GM12878 (cell line): ENCODE data around the gene LIMS2. TPM values are rescaled to one million over a fixed set of nuclear protein-coding genes. Genes with fewer than 3 reads are reported as not detected.

Source experiments
- ATAC-seq: fragments of 200-7000 bp; cut with Tn5 transposase; 3 replicates; pipeline ENCODE4 v1.9.1; 2020; ENCODE audit warnings: mild to moderate bottlenecking, moderate library complexity
- BruUV-seq: library from RNA; stranded (reverse); fragments of 400-500 nt; replicated peaks from 2 replicates; lab custom pipeline; 2021; lab: Mats Ljungman, UMichigan
- CTCF ChIA-PET: fragments of 300-600 bp; sonication (Branson Sonifier 250); formaldehyde crosslinking; extraction: SDS; loops from one replicate; lab custom pipeline; 2021; ENCODE audit warnings: inconsistent platforms; lab: Yijun Ruan, JAX
- POLR2A ChIA-PET: fragments of 350-600 bp; formaldehyde crosslinking; extraction: SDS; loops from one replicate; lab custom pipeline; 2021; ENCODE audit warnings: inconsistent platforms; lab: Charles Lee
- RAD21 ChIA-PET: fragments of 300-600 bp; sonication (Branson Sonifier 250); formaldehyde crosslinking; loops from one replicate; lab custom pipeline; 2023; ENCODE audit warnings: antibody characterized with exemption; ENCODE audit not compliant: unreplicated experiment; lab: Charles Lee
- SMC1A ChIA-PET: fragments of 300-600 bp; sonication (Branson Sonifier 250); formaldehyde crosslinking; loops from one replicate; lab custom pipeline; 2023; ENCODE audit not compliant: unreplicated experiment, uncharacterized antibody; lab: Charles Lee
- DNase-seq: peaks from one replicate; pipeline ENCODE4 v3.0.0-alpha.2; 2011; ENCODE audit warnings: low read depth, low spot score
- FAIRE-seq: peaks from 3 replicates; lab custom pipeline; 2011; peaks lifted over from hg19 to GRCh38; lab: Jason Lieb, UNC
- H2AFZ ChIP-seq: 2 replicates; pipeline ENCODE4 v1.6.0; 2011; ENCODE audit warnings: low read depth, low read length, control low read depth; ENCODE audit not compliant: control insufficient read depth
- H3K27ac ChIP-seq: 2 replicates; pipeline ENCODE4 v1.5.1; 2011; ENCODE audit warnings: control low read depth; ENCODE audit not compliant: control insufficient read depth, insufficient read depth
- H3K27me3 ChIP-seq, 2 experiments: replicated peaks in 1 of 2; 2 replicates each; pipeline versions ENCODE4 v1.6.0 to v1.6.1; 2011; ENCODE audit warnings: low read length in 1 of 2; ENCODE audit not compliant: control insufficient read depth in 2 of 2, insufficient read depth in 2 of 2
- H3K36me3 ChIP-seq, 2 experiments: 2 replicates each; pipeline ENCODE4 v1.5.1; 2011; ENCODE audit warnings: low read length in 1 of 2; ENCODE audit not compliant: control insufficient read depth in 2 of 2, insufficient read depth in 2 of 2
- H3K4me1 ChIP-seq: 2 replicates; pipeline ENCODE4 v1.6.1; 2011; ENCODE audit warnings: mild to moderate bottlenecking, low read length, moderate library complexity, mixed read lengths; ENCODE audit not compliant: control insufficient read depth, insufficient read depth
- H3K4me2 ChIP-seq: 2 replicates; pipeline ENCODE4 v1.6.0; 2011; ENCODE audit warnings: control low read depth; ENCODE audit not compliant: control insufficient read depth, insufficient read depth
- H3K4me3 ChIP-seq: fragments of 200-600 bp; sonication (generic); 2 replicates; pipeline ENCODE4 v1.5.1; 2016
- H3K79me2 ChIP-seq: 2 replicates; pipeline ENCODE4 v1.6.0; 2011; ENCODE audit warnings: low read length; ENCODE audit not compliant: control insufficient read depth, insufficient read depth
- H3K9ac ChIP-seq: 2 replicates; pipeline ENCODE4 v1.8.0; 2011; ENCODE audit warnings: low read length, control low read depth, mixed read lengths; ENCODE audit not compliant: control insufficient read depth, insufficient read depth
- H3K9me3 ChIP-seq: replicated peaks from 3 replicates; pipeline ENCODE4 v1.5.1; 2011; ENCODE audit warnings: mild to moderate bottlenecking, low read length; ENCODE audit not compliant: control insufficient read depth, insufficient read depth
- H4K20me1 ChIP-seq: 2 replicates; pipeline ENCODE4 v1.6.0; 2011; ENCODE audit not compliant: control insufficient read depth, insufficient read depth
- BCL11A ChIP-seq: IDR thresholded peaks from 2 replicates; pipeline ENCODE4 v1.6.1; 2011; ENCODE audit warnings: low read depth, low read length
- CBX3 ChIP-seq: fragments of 200-600 bp; sonication (generic); IDR thresholded peaks from 2 replicates; pipeline ENCODE4 v1.6.1; 2016; ENCODE audit warnings: low read depth, borderline replicate concordance
- CEBPB ChIP-seq, 2 experiments: fragments of 150-350 bp in 1 of 2; IDR thresholded peaks; 2 replicates each; pipeline ENCODE4 v1.6.1; 2012 to 2014; ENCODE audit warnings: low read depth in 2 of 2, low read length in 2 of 2, borderline replicate concordance in 1 of 2, inconsistent platforms in 1 of 2
- CHD2 ChIP-seq: IDR thresholded peaks from 2 replicates; pipeline ENCODE4 v1.6.1; 2011; ENCODE audit warnings: low read depth, low read length, improper control_type of control experiment, borderline replicate concordance
- EP300 ChIP-seq, 2 experiments: fragments of 150-350 bp in 1 of 2; IDR thresholded peaks; 2 replicates each; pipeline ENCODE4 v1.6.1; 2011 to 2012; ENCODE audit warnings: low read depth in 2 of 2, low read length in 2 of 2, borderline replicate concordance in 1 of 2, improper control_type of control experiment in 1 of 2, inconsistent platforms in 1 of 2; ENCODE audit not compliant: control insufficient read depth in 1 of 2
- ESRRA ChIP-seq: IDR thresholded peaks from 2 replicates; pipeline ENCODE4 v1.6.1; 2012; ENCODE audit warnings: mild to moderate bottlenecking, low read length, improper control_type of control experiment
- FOS ChIP-seq: IDR thresholded peaks from 3 replicates; pipeline ENCODE4 v1.6.1; 2011; ENCODE audit warnings: borderline replicate concordance; ENCODE audit not compliant: insufficient read length; ENCODE audit errors: extremely low read depth
- HDAC2 ChIP-seq: fragments of 200-600 bp; sonication (generic); IDR thresholded peaks from 2 replicates; pipeline ENCODE4 v1.6.1; 2017
- IRF3 ChIP-seq: fragments of 450-650 bp; IDR thresholded peaks from 2 replicates; pipeline ENCODE4 v1.6.1; 2014; ENCODE audit warnings: mild to moderate bottlenecking
- KLF5 ChIP-seq: fragments of 450-650 bp; IDR thresholded peaks from 2 replicates; pipeline ENCODE4 v1.6.1; 2014; ENCODE audit warnings: mild to moderate bottlenecking; ENCODE audit not compliant: partially characterized antibody
- MEF2A ChIP-seq: IDR thresholded peaks from 2 replicates; pipeline ENCODE4 v1.6.1; 2011; ENCODE audit warnings: low read depth, mild to moderate bottlenecking, low read length, moderate library complexity; ENCODE audit not compliant: insufficient read depth
- MXI1 ChIP-seq: fragments of 150-350 bp; IDR thresholded peaks from 2 replicates; pipeline ENCODE4 v1.6.1; 2011; ENCODE audit warnings: low read depth, mild to moderate bottlenecking, inconsistent platforms, low read length, improper control_type of control experiment
- NFXL1 ChIP-seq: fragments of 450-650 bp; IDR thresholded peaks from 2 replicates; pipeline ENCODE4 v1.6.1; 2017; ENCODE audit warnings: antibody characterized with exemption, mild to moderate bottlenecking, borderline replicate concordance
- RAD21 ChIP-seq: IDR thresholded peaks from 2 replicates; pipeline ENCODE4 v1.6.1; 2011; ENCODE audit warnings: mild to moderate bottlenecking, low read depth, low read length, moderate library complexity; ENCODE audit not compliant: insufficient read depth
- RELA ChIP-seq: fragments of 450-650 bp; IDR thresholded peaks from 2 replicates; pipeline ENCODE4 v1.8.0; 2014; ENCODE audit warnings: borderline replicate concordance; ENCODE audit not compliant: partially characterized antibody
- TARDBP ChIP-seq: IDR thresholded peaks from 2 replicates; pipeline ENCODE4 v1.6.1; 2016; ENCODE audit warnings: borderline replicate concordance
- ZNF217 ChIP-seq: fragments of 450-650 bp; IDR thresholded peaks from 2 replicates; pipeline ENCODE4 v1.6.1; 2017; ENCODE audit warnings: antibody characterized with exemption, mild to moderate bottlenecking
- WGBS: methylation state at CpG from one replicate; pipeline ENCODE4 v1.1.6; 2016; ENCODE audit warnings: low lambda C conversion rate; ENCODE audit not compliant: insufficient replicate concordance, insufficient coverage; ENCODE audit errors: missing lambda C conversion rate; 5-methylcytosine and 5-hydroxymethylcytosine counted together
- in situ Hi-C: fragments of 300-500 bp; cut with MboI; formaldehyde crosslinking; loops from 9 replicates; pipeline ENCODE4 v1.14.3; 2018; ENCODE audit warnings: mixed read lengths
- intact Hi-C: fragments of 100-400 bp; cut with micrococcal nuclease; formaldehyde crosslinking; loops from one replicate; pipeline ENCODE4 v1.14.2; 2022; ENCODE audit not compliant: unreplicated experiment
- polyA plus RNA-seq, 11 experiments: library from polyadenylated mRNA; depleted of rRNA in 4 of 11; unstranded in 6 of 11; stranded (reverse) in 5 of 11; fragments of >200 nt; fragmentation: Nextera tagmentation in 4 of 11; fragmentation: Illumina TruSeq in 1 of 11; extraction: Ambion mirVana in 4 of 11; extraction: Trizol in 1 of 11; gene quantifications; 1 replicate in 1 of 11; 2 replicates in 10 of 11; pipeline versions ENCODE4 v1.2.1 to v1.2.3, GENCODE V29; 2011 to 2016; ENCODE audit warnings: inconsistent platforms in 2 of 11, missing spikeins in 2 of 11, low read depth in 1 of 11
- total RNA-seq, 4 experiments: library from RNA; depleted of rRNA in 3 of 4; stranded (reverse); fragments of >200 nt in 3 of 4; fragmentation: Illumina TruSeq in 1 of 4; extraction: Trizol in 1 of 4; gene quantifications; 2 replicates each; pipeline versions ENCODE4 v1.2.1 to v1.2.3, GENCODE V29; 2013 to 2021
- TF ChIP-seq, protein P1 (sequence below): IDR thresholded peaks from 2 replicates; pipeline ENCODE4 v1.6.1; 2012; ENCODE audit warnings: mild to moderate bottlenecking, low read depth, low read length

The LIMS2 gene
- total and polyA plus RNA-seq, 10 of the 15 experiments (the other 5 are each of a cell fraction or from before 2014, with no cell fraction given), result 0.06 to 0.81 (median 0.16) TPM; not detected in 2

- no peak for TF ChIP-seq KLF5
- no peak for TF ChIP-seq MXI1
- TF ChIP-seq RAD21, result no peak
- no peak for TF ChIP-seq NFXL1
- TF ChIP-seq TARDBP, result no peak
- no peak for TF ChIP-seq CBX3
- no peak for TF ChIP-seq BCL11A
- no peak for TF ChIP-seq ZNF217
- TF ChIP-seq IRF3, result no peak
- TF ChIP-seq, all 136 proteins: peak for 0
Measured at GRCh38 chr2:127719301-127720218, 44.2 kb upstream of the LIMS2 start (continued).

DNA sequence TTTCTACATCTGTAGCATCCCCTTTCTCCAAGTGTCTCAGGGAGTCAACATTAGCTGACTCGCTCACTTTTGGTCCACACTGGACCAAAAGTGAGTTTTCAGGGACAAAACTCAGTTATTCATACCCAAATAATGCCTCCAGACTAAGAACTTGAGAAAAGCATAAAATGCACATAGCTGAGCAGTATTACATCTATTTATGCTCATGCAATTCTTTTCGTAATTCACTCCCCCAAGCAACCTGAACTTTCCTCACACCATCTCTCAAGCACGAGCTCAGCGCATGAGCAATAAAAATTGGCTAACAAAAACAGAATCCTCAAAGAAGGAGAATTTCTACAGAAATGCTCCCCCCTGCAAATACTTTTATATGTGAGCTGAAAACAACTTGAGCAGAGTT is 42.9 kb upstream of the LIMS2 start:
- FAIRE-seq, result no peak
- POLR2A ChIA-PET, result no interaction called here
- RAD21 ChIA-PET, result no interaction called here

More for the DNA sequence above, 42.9 kb upstream of the LIMS2 start:
- 93% methylated on average over 4 of the region's 4 CpGs for WGBS
- in situ Hi-C loops, result no loop called here
- DNase-seq, result no peak
- Histone ChIP-seq H3K4me1 (no peaks in the 10 kb centered on the region), H4K20me1 (no peaks in the 10 kb centered on the region), H3K79me2 (no peaks in the 10 kb centered on the region), H3K27ac (no peak overlapping the region), H3K9me3 (no peaks in the 10 kb centered on the region), H3K9ac (no peak overlapping the region), H2AFZ (no peak overlapping the region), H3K27me3 (no peaks in the 10 kb centered on the region), H3K36me3 (peaks cover 11 to 25% of the 10 kb centered on the region in 2 experiments), H3K4me3 (no peak overlapping the region), H3K4me2 (no peak overlapping the region)
- ChIA-PET CTCF (interaction anchor here (1.0 to 1.2 kb wide), 2 partner anchors 14 to 16 kb away, joined by 3 read pairs; no protein-coding TSS in a partner anchor), SMC1A (interaction anchor here (1.0 to 1.4 kb wide), 3 partner anchors 26 to 111 kb away, joined by 3 to 4 read pairs (median 3); no protein-coding TSS in a partner anchor)
- intact Hi-C loops, result no loop called here
- no peak for TF ChIP-seq HDAC2
- TF ChIP-seq FOS, result no peak
- TF ChIP-seq CEBPB (IDR thresholded peaks at IDR 0.05; ENCODE audit: borderline replicate concordance in 1 of 2, low read depth in 2 of 2, low read length in 2 of 2), result no peak
- TF ChIP-seq MEF2A, result no peak
- TF ChIP-seq EP300 (IDR thresholded peaks at IDR 0.05; ENCODE audit: borderline replicate concordance in 1 of 2, control insufficient read depth in 1 of 2, low read depth in 2 of 2, low read length in 2 of 2), result no peak
- no peak for TF ChIP-seq CHD2
- TF ChIP-seq RELA, result no peak
- TF ChIP-seq, protein P1, sequence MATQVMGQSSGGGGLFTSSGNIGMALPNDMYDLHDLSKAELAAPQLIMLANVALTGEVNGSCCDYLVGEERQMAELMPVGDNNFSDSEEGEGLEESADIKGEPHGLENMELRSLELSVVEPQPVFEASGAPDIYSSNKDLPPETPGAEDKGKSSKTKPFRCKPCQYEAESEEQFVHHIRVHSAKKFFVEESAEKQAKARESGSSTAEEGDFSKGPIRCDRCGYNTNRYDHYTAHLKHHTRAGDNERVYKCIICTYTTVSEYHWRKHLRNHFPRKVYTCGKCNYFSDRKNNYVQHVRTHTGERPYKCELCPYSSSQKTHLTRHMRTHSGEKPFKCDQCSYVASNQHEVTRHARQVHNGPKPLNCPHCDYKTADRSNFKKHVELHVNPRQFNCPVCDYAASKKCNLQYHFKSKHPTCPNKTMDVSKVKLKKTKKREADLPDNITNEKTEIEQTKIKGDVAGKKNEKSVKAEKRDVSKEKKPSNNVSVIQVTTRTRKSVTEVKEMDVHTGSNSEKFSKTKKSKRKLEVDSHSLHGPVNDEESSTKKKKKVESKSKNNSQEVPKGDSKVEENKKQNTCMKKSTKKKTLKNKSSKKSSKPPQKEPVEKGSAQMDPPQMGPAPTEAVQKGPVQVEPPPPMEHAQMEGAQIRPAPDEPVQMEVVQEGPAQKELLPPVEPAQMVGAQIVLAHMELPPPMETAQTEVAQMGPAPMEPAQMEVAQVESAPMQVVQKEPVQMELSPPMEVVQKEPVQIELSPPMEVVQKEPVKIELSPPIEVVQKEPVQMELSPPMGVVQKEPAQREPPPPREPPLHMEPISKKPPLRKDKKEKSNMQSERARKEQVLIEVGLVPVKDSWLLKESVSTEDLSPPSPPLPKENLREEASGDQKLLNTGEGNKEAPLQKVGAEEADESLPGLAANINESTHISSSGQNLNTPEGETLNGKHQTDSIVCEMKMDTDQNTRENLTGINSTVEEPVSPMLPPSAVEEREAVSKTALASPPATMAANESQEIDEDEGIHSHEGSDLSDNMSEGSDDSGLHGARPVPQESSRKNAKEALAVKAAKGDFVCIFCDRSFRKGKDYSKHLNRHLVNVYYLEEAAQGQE, result no peak
- TF ChIP-seq ESRRA, result no peak
- no TSS peak for BruUV-seq
- no peak for ATAC-seq
